ENCODE measurements around the gene KRT81.
A peak's percentile ranks its signal among the peaks of the same experiment; 100 is the strongest.
"Not testable (repeated sequence)": the region's sequence is repeated elsewhere in the genome, so short reads cannot be mapped to it uniquely, and the experiment has no call there.

The KRT81 gene

DNA sequence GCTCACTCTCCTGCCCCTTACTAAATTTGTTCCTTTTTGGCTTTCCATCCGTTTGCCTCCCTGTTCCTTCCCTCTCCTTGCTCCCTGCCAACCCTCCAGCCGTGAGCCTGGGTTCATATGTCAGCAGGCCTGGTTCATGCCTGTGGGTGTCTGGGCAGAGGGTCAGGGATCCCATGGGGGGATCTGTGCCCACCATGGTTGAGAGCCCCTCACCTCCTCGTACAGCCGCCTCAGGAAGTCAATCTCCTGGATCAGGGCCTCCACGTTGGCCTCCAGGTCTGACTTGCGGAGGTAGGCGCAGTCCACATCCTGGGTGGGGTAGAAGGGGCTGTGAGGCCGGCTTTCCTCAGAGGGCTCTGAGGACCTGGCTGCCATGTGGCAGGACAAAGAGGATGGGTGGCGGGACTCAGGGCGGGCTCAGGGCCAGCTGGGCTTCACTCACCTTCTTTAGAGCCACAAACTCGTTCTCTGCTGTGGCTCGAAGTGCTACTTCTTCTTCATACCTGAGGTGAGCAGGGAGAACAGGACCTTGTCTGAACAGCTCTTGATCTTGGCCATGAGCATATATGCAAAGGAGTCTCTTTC, 26.2 kb upstream of the KRT81 start:
- no peak for DNase-seq

DNA sequence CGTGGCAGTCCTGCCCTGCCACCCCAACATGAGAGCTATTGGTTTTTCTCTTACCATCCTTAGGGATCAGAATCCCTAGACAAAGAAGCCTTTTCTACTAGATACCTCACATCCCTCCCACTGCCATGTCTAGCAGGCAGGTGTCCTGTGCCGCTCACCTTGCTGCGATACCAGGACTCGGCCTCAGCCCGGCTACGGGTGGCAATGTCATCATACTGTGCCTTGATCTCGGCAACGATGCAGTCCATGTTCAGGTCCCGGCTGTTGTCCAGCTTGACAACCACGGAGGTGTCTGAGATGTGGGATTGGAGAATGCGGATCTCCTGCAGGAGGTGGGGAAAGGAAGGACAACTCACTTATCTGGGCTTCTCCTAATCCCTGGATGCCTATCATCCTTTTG, 25.4 kb upstream of the KRT81 start:
- DNase-seq, result no peak

DNA sequence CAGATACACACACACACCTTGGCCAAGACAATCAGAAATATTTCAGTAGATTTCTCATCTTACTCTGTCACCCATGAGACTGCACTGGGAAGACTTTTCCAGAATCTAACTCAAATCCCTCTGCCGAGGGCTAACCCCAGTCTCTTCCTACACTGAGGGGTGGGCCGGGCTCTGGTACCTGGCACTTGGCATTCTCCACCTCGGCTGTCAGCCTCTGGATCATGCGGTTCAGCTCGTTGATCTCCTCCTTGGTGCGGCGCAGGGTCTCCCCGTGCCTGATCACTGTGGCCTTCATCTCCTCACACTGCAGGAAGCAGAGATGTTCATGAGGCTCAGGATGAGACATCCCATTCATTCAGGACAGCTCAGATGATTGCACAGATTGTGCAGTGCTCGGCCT, 25.0 kb upstream of the KRT81 start:
- no peak for DNase-seq

DNA sequence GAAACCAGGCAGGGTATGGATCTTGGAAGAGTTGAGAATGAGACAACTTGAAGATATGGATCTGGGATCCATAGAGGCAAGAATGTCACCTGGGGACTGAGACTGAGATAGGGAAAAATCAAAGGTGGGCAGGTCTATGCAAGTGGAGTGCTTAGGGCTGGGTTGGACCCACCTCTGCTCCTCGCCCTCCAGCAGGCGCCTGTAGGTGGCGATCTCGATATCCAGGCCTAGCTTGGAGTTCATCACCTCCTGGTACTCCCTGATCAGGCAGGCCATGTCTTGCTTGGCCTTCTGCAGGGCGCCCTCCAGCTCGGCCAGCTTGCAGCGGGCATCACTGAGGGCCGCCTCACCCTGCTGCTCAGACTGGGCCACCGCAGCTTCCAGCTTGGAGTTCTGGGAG, 24.4 kb upstream of the KRT81 start:
- DNase-seq, result not testable (repeated sequence)

DNA sequence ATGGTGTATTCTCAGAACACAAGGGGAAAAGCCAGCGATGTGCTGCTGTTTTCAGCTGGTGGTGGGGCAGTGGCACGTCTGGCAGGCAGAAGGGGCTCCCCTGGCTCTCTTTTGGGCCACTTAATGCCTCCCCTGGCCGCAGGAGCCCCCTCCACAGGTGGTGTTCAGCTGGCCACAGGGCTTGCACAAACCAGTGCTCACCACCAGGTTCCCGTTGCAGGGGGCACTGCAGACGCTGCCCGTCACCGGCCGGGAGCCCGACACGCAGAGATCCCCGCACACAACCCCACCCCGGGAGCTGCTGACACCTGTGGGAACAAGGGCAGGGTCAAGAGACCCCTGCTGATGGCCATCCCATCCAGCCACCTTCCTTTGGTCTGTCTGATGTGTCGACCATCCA, 23.2 kb upstream of the KRT81 start:
- DNase-seq, result no peak

DNA sequence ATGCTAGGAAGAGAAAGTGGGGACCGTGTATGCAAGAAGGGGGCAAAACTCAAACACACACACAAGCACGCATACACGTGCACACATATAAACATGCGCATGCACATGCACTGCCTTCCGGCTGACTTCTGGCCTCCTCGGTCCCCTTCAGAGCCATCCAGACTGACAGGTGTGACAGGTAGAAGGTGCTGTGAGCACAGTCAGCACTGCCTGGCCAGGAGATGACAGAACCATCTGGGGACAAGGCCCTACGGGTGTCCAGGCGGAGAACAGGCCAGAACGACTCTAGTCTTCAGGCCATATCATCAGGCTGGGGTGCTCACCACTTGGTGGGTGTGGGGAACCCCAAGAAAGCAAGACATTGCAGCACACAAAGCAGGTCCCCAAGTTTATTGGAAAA, 22.6 kb upstream of the KRT81 start:
- no peak for DNase-seq

DNA sequence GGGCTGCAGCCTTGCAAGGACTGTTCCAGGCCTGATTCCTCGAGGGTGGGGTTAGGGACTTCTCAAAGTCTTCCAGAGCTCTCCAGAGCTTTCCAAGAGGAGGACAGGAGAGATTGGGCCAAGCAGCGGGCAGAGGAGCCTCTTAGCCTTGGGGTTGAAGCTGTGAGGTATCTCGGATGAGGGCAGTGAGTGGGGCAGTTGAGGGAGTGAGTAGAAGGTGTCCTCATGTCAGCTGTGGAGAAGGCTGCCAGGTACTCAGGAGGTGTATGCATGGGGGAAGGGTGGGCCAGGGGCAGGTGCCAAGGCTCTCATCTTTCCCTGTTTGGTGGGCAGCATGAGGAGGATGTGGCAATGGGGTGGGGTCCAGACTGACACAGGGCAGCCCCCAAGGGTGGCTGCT, 22.1 kb upstream of the KRT81 start:
- no peak for DNase-seq

DNA sequence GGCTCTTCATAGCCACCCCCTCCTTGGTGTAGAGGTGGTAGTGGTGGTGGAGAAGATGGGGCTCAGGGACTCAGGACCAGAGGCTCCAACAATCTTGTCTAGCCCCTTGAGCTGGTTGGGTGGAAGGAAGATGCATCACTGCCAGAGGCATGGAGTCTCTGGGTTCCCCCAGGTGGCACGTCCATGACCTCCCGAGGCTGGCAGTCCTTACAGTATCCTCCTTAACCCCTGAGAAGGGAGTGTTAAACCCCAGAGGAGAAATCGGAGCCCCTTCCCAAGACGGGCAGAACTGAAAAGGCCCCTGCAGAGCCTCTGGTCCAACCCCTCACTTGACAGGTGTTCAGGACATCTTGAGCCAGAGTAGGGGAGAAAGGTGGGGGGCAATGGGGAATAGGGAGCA, 20.8 kb upstream of the KRT81 start:
- DNase-seq, result no peak

DNA sequence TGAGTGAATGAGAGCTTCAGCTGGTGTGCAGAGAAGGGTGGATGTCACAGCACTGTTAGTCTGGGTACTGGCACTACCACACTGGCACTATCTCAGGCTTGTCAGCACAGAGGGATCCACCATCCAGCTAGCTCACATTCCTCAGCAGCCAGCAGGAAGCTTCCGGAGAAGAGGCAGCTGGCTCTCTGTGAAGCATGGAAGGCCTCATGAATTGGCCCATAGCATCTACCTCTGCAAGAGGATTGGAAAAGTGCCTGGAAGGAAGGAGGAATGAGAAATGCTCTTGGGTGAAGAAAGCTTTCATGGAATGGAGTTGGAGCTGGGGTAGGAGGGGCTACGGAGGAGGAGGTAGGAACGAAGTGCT, 19.9 kb upstream of the KRT81 start:
- peak in 1 of 3 experiments; percentile 16 for DNase-seq

DNA sequence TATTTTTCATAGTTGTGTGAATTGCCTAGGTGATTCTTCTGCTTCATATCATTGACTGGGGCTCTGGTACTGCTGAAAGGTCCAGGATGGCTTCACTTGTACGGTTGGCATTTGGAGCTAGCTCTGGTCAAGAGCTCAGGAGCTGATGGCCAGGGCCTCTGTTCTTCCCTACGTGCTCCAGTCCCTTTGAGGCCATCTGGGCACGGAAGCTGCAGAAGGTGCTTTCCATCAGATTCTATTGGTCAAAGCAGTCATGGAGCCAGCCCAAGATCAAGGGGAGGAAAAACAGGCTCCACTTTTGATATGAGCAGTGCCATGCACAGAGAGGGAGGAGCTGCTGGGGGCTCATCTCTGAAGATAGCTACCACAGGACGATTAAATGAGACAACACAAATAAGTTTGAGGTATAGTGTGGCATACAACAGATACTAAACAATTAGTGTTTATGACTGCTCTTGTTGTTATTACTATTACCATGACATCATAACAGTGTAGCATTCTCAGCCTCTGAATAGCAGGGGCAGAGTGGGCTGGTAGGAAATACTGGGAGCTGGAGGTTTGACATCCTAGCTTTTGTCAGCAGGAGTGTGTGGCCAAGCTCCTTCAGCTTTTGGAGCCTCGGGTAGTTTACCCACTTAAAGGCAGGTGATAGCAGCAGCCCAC, 19.4 kb upstream of the KRT81 start:
- DNase-seq, result peak in 1 of 3 experiments; percentile 52

DNA sequence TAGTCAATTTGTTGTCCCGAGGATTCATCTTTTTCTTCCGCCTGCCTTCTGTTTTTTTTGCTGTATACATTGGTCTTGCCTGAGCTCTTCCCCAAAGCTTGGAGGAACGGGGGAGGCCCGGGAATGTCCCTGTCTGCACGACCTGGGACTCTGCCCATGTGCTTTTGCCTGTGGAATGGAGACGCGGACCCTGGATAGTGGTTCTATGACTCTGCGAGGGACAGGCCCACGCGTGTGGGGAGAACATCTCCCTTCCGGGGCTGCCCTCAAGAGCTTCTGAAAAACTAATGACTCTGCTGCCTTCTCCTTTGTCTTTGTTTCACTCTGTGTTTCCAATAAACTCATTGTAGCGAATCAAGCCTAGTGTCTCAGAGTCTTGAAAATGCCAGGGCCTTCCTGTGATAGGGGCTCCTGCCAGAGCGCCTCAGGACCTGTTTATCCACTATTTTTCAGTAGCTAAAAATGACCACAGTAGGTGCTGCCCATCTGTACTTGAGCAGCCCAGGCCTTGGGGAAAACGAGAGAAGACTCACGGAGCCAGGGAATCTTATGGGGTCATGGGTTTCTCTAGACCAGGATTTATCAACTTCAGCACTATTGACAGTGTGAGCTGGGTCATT, 17.6 kb upstream of the KRT81 start:
- no peak for DNase-seq

DNA sequence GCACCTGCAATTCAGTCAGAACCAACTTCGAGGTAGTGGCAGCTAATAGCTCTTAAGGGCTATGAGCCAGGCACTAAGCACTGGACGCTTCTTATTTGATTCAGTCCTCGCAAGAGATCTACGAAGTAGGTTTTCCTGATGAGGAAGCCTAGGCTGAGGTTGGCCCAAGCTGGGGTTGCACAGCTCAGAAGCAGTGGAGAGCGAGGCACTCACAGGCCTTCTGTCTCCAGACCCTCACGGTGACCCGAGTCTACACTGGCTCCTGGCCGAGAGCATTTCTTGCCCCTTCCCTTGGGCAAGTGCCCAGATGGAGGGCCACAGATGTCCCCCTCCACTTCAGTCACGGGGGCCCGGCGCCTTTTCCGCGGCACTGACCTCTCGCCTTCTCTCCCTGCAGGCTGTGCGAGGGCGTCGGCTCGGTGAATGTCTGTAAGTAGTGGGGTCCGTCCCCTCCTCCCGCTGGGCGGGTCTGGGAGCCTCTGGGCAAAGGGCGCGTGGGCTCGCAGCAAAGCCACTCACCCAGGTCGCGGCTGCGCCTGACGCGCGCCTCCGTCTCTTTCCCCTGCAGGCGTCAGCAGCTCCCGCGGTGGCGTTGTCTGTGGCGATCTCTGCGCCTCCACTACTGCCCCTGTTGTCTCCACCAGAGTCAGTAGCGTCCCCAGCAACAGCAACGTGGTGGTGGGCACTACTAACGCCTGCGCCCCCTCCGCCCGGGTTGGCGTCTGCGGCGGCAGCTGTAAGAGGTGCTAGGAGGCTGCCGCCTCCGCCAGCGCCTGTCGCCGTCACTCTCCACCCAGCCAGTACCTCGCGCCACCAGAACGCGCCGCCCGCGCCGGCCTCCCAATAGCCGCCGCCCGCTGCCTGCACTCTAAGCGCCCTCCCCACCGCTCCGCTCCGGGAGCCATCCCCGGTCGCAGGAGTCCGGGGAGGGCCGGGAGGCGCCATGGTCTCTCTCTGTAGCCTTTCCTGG, 16.8 kb upstream of the KRT81 start:
- peak; percentile 54 to 90 (median 88) for DNase-seq

DNA sequence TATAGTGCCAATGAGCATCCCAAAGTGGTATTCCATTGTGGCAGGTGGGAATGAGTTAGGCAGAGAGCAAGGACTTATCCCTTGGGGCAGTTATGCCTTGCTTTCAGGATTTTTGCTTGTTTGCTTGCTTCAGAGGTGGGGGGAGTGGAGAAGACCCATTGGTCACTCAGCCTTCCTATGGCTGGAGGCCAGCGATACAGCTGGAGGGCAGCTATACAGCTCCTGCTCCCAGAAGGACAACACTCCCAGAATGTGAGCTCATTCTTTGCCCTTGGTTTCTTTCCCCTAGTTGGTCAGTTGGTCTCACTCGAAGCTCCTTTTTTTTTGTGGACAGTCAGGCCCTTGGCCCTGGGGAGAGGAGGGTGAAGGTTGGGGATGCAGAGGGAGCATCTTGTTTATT, 15.4 kb upstream of the KRT81 start:
- DNase-seq, result no peak

DNA sequence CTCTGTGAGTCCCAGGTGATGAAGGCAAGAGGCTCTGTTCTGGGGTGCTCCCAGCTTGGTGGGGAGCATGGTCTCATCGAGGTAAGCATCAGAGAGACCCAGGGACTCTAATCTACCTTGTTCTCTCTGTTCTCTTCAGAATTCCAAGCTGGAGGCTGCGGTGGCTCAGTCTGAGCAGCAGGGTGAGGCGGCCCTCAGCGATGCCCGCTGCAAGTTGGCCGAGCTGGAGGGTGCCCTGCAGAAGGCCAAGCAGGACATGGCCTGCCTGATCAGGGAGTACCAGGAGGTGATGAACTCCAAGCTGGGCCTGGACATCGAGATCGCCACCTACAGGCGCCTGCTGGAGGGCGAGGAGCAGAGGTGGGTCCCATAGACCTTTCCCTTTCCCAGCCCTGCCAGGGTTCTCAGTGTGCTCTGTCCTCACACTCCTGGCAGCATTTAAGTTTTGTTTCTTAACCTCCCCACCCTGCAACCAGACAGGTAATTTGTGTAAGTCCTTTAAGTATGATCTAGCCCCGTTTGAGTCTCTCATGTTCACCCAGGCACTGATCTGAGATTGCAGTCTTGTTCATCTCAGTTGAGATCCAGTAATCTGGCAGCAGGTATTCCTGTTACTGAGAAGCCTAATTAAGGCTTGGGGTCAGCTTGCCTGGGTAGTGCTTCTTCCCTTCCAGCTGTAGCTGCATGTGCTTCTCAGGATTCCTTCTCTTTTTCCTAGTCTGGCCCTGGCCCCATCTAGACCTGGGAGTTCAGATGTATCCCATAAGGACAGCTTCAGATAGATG, 14.8 kb upstream of the KRT81 start:
- no peak for DNase-seq

DNA sequence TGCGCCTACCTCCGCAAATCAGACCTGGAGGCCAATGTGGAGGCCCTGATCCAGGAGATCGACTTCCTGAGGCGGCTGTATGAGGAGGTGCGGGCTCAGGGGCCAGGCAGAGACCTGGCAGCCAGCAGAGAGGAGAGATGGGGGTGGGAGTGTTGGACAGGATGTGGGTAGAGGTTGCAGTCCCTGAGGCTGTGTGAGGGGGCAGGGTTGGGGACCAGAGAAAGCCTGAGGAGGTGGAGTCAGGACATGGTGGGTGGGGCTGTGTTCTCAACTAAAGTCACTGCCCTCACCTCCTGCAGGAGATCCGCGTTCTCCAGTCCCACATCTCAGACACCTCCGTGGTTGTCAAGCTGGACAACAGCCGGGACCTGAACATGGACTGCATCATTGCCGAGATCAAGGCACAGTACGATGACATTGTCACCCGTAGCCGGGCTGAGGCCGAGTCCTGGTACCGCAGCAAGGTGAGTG, 13.6 kb upstream of the KRT81 start:
- not testable (repeated sequence) for DNase-seq

DNA sequence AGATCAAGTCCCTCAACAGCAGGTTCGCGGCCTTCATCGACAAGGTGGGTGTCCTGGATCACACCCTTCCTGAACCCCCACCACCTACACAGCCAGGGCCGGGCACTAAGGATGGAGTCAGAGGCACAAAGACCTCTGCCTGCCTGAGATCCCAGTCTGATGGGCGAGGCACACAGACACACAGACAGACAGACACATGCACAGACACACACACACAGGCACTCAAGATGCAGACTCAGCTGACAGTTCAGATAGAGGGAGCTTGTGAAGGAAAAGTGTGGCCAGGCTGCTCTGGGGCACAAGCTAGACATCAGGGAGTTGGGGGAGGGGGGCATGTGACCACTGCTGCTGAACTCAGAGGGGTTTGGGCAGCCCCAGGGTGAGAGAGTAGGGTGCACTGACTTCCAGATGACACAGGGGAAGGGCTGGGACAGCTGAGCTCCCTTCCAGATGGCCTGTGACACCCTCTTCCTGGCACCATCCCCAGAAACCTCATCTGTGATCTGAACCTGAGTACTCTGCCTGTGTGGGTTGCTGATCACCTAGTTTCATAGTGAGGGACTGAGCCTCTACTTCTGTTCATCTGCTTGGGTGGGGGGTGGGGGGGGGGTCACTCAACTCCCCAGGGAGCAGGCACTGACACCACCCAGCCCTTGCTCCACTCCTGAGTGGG, 11.0 kb upstream of the KRT81 start:
- DNase-seq, result not testable (repeated sequence)

DNA sequence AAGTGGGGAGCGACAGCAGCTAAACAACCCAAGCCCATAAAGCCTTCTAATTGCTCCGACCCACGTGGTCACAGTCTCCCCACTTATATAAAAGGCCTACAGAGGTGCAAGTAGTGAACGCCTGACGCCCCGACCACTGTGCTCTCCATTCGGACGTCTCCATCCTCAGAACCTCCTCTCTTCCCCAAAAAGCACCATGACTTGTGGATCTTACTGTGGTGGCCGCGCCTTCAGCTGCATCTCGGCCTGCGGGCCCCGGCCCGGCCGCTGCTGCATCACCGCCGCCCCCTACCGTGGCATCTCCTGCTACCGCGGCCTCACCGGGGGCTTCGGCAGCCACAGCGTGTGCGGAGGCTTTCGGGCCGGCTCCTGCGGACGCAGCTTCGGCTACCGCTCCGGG, 10.4 kb upstream of the KRT81 start:
- not testable (repeated sequence) for DNase-seq

DNA sequence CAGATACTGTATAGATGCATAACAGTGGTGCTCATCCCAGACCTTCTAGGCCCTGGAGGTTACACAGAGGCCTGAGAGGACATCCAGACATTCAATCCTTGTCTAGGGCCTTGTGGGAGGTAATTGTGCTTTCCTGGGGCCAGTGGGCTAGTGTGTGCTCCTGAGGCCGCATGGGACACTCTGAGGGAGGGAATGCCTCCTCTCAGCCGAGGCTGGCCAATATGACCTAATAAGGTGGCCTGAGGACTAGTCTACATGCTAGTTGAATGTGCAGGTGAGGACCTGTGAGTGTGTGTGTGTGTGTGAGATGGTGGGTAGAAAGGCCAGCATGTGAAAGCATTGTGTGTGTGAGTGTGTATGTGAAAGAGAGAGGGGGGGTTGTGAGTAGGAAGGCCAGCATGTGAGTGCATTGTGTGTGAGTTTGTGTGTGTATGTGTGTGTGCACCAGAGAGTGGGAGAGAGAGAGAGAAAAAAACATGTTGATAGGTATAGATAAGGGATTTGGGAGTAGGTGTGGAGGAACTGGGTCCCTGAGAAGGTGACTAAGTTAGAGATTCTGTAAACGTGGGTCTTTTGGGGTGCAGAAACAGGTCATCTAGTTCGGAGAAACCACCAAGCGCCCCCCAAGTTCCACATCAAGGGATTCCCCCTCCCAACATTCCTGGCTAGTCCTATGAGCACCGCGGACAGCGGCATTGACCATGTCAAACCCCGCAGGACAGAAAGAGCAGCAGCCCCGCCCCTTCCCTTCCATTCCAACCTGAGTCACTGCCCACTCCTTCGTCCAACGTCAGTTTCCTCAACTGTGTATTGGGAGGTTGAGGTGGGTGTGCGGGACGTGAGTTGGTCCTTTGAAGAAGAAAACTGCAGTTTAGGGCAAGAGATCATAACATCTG, 9.7 kb upstream of the KRT81 start:
- DNase-seq, result no peak

DNA sequence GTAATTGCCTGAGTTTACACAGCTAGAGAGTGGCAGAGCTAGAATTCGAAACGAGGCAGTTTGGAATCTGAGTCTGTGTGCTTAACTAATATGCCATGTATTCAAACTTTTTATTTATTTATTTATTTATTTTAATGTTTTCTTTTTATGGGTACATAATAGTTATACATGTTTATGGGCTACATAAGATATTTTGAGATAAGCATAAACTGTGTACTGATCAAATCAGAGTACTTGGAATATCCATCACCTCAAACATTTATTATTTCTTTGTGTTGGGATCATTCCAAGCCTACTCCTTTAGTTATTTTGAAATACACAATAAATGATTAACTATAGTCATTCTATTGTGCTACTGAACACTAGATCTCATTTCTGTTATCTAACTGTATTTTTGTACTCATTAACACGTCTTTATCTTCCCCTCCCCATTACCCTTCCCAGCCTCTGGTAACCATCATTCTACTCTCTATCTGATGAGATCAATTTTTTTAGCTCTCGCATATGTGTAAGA, 7.4 kb upstream of the KRT81 start:
- DNase-seq, result no peak

DNA sequence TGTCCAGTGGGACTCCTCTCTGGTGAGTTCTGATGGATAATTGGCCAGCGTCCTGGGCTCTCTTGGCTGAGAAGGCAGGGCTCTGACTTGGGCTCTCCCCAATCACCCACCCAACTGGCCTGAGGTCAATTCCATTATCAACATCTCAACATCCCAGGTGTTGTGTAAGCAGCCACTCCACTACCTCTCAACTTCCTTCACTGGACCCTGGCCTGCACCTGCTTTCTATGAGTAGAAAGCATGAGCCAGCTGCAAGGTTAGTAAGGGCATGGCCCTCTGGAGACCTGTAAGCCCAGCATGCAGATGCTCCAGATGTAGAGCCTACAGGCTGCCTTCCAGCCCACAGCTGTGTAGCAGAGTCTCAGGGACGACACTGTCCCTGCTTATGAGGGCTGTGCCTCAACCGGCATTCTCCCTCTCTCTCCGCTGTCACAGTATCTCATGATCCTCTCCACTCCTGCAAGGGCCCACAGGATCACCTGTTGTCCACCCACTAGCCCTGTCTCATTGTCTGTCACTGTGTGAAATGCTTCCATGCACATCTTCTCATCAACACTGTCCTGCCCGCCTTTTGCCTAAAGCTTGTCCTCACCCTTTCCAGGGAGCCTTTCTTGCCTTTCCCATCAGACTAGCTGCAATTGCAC, 5.4 kb upstream of the KRT81 start:
- DNase-seq, result no peak
